ENCODE measurements around the gene TJP1. TPM values are rescaled to one million over a fixed set of nuclear protein-coding genes. Genes with fewer than 3 reads are reported as not detected.

Gene TJP1
- total RNA-seq, 1 experiment from 2014 or later: 159 TPM

DNA sequence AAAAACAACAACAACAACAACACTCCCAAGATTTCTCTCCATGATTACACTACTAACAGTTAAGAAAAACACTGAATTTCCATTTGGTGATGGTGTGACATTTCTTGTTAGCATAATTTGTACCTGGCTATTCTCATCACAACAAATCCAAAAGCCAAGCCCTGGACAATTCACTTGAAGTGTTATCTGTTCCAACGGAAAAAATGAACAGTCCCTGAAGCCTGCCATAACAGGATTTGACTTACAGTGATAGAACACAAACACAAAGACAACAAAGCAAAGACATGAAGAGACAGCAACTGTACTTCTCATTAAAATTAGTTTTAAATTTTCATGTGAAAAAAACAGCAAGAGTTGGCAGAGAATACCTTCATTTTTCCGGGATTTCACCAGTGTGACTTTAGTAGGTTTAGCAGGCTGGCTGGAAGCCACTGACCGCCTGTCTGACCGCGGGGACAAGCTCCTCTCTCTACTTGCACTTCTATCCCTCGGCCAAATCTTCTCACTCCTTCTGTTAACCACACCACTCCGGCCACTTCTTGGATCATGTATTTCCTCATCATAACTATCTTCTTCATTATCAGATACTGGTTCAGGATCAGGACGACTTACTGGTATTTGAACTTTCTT, 56.3 kb downstream of the TJP1 start:
- ChIA-PET POLR2A (ENCODE audit: unreplicated experiment) (no interaction called here), CTCF (no interaction called here)
- Histone ChIP-seq H3K4me1 (replicated peaks; ENCODE audit: insufficient read depth) (no peaks in the 10 kb centered on the region), H3K36me3 (ENCODE audit: low read depth) (0 out of 2 replicates have a peak, but pooled peaks cover under 1% of the 10 kb centered on the region), H3K79me2 (ENCODE audit: low read depth) (no peaks in the 10 kb centered on the region), H3K27ac (no peak overlapping the region), H3F3A (ENCODE audit: insufficient read depth, low read depth) (0 out of 2 replicates have a peak, but pooled peaks cover 5% of the 10 kb centered on the region), H3K9me2 (ENCODE audit: insufficient read depth) (no peaks in the 10 kb centered on the region), H3K4me2 (no peak overlapping the region), H4K20me1 (ENCODE audit: insufficient read depth) (no peaks in the 10 kb centered on the region), H2AFZ (no peak overlapping the region), H3K4me3 (no peak overlapping the region), H3K27me3 (ENCODE audit: insufficient read depth, low read depth) (no peaks in the 10 kb centered on the region), H3K9me3 (ENCODE audit: insufficient read depth, low read depth) (no peaks in the 10 kb centered on the region)
- intact Hi-C loops (cut with micrococcal nuclease; ENCODE audit: unreplicated experiment): no loop called here
- BruUV-seq (replicated peaks): no TSS peak
- TF ChIP-seq CTCF (conservative IDR thresholded peaks at IDR 0.05): no peak
- no peak for TF ChIP-seq EZH2 (IDR thresholded peaks at IDR 0.05; ENCODE audit: low read depth)
- no peak for DNase-seq

GRCh38 chr15:29765234-29765841, 56.9 kb downstream of the TJP1 start:
- ChIA-PET POLR2A (ENCODE audit: unreplicated experiment) (no interaction called here), CTCF (no interaction called here)
- Histone ChIP-seq H3K4me3 (no peak overlapping the region), H3K9me3 (ENCODE audit: insufficient read depth, low read depth) (no peaks in the 10 kb centered on the region), H3K27ac (no peak overlapping the region), H3K79me2 (ENCODE audit: low read depth) (no peaks in the 10 kb centered on the region), H3K27me3 (ENCODE audit: insufficient read depth, low read depth) (no peaks in the 10 kb centered on the region), H3K9me2 (ENCODE audit: insufficient read depth) (no peaks in the 10 kb centered on the region), H3K4me2 (no peak overlapping the region), H3K36me3 (ENCODE audit: low read depth) (peaks cover 6% of the 10 kb centered on the region; the same call in 1 of the 2 replicates), H3K4me1 (replicated peaks; ENCODE audit: insufficient read depth) (no peaks in the 10 kb centered on the region), H2AFZ (no peak overlapping the region), H4K20me1 (ENCODE audit: insufficient read depth) (no peaks in the 10 kb centered on the region), H3F3A (ENCODE audit: insufficient read depth, low read depth) (0 out of 2 replicates have a peak, but pooled peaks cover 5% of the 10 kb centered on the region)
- intact Hi-C loops (cut with micrococcal nuclease; ENCODE audit: unreplicated experiment): no loop called here
- no peak for DNase-seq
- BruUV-seq (replicated peaks): no TSS peak
- TF ChIP-seq CTCF (conservative IDR thresholded peaks at IDR 0.05) (no peak), EZH2 (IDR thresholded peaks at IDR 0.05; ENCODE audit: low read depth) (no peak)

- H3K9me3 ChIP-seq (ENCODE audit: insufficient read depth, low read depth): no peaks in the 10 kb centered on the region
- no peak overlapping the region for H2AFZ ChIP-seq
- TF ChIP-seq EZH2 (IDR thresholded peaks at IDR 0.05; ENCODE audit: low read depth) (no peak), CTCF (conservative IDR thresholded peaks at IDR 0.05) (no peak)
- ChIA-PET CTCF (no interaction called here), POLR2A (ENCODE audit: unreplicated experiment) (no interaction called here)
- peaks cover 10% of the 10 kb centered on the region; the same call in 1 of the 2 replicates for H3F3A ChIP-seq (ENCODE audit: insufficient read depth, low read depth)
- H3K79me2 ChIP-seq (ENCODE audit: low read depth): no peaks in the 10 kb centered on the region
- H4K20me1 ChIP-seq (ENCODE audit: insufficient read depth): no peaks in the 10 kb centered on the region
- H3K4me1 ChIP-seq (replicated peaks; ENCODE audit: insufficient read depth): no peaks in the 10 kb centered on the region
- no peaks in the 10 kb centered on the region for H3K27me3 ChIP-seq (ENCODE audit: insufficient read depth, low read depth)
- H3K9me2 ChIP-seq (ENCODE audit: insufficient read depth): no peaks in the 10 kb centered on the region
- no TSS peak for BruUV-seq (replicated peaks)
- no peak overlapping the region for H3K4me2 ChIP-seq
- no peak for DNase-seq
- H3K27ac ChIP-seq: no peak overlapping the region
- H3K4me3 ChIP-seq: no peak overlapping the region
- intact Hi-C loops (cut with micrococcal nuclease; ENCODE audit: unreplicated experiment): no loop called here
- H3K36me3 ChIP-seq (ENCODE audit: low read depth): peaks cover 7% of the 10 kb centered on the region; the same call in 1 of the 2 replicates
Measured at GRCh38 chr15:29759596-29759995, 62.7 kb downstream of the TJP1 start.

Measured in PC-9 (cell line).